ENCODE results near the gene HEATR3. TPM values are rescaled to one million over a fixed set of nuclear protein-coding genes. Genes with fewer than 3 reads are reported as not detected.

The HEATR3 gene
- total and polyA plus RNA-seq, 2 of the 13 experiments (the other 11 are each of a cell fraction or from before 2014, with no cell fraction given): 22.4 to 52.4 TPM

GRCh38 chr16:50153596-50154419, 88.0 kb downstream of the HEATR3 start (continued):
- TF ChIP-seq MAZ (IDR thresholded peaks at IDR 0.05; ENCODE audit: borderline replicate concordance, low read depth, low read length) (no peak), MAZ (CRISPR knock-in tag; IDR thresholded peaks at IDR 0.05; ENCODE audit: low read depth) (0 out of 2 replicates have a peak, but pooled peaks have one; percentile 30), HNRNPH1 (optimal IDR thresholded peaks at IDR 0.05; ENCODE audit: low read depth, low read length) (no peak), GMEB2 (CRISPR knock-in tag; IDR thresholded peaks at IDR 0.05; ENCODE audit: low read depth) (no peak), KLF11 (CRISPR knock-in tag; IDR thresholded peaks at IDR 0.05) (no peak), SYNCRIP (IDR thresholded peaks at IDR 0.05; ENCODE audit: insufficient read depth, low read depth, low read length) (no peak), RFXAP (CRISPR knock-in tag; IDR thresholded peaks at IDR 0.05; ENCODE audit: borderline replicate concordance) (no peak), FOXA3 (CRISPR knock-in tag; IDR thresholded peaks at IDR 0.05) (no peak), KLF13 (CRISPR knock-in tag; IDR thresholded peaks at IDR 0.05) (peak; percentile 69; the same call in 1 of the 2 replicates), SNAPC5 (CRISPR knock-in tag; IDR thresholded peaks at IDR 0.05; ENCODE audit: borderline replicate concordance) (no peak), ZFY (CRISPR knock-in tag; IDR thresholded peaks at IDR 0.05) (peak; percentile 67), NFAT5 (CRISPR knock-in tag; IDR thresholded peaks at IDR 0.05) (no peak), HOXD1 (CRISPR knock-in tag; IDR thresholded peaks at IDR 0.05) (0 out of 2 replicates have a peak, but pooled peaks have one; percentile 36), CENPT (CRISPR knock-in tag; IDR thresholded peaks at IDR 0.05; ENCODE audit: low read depth) (peak; percentile 74; the same call in 1 of the 2 replicates), ZNF646 (CRISPR knock-in tag; IDR thresholded peaks at IDR 0.05) (no peak)

Data from HepG2 (cell line).